CD4-positive, alpha-beta T cell (primary cell): ENCODE data around the gene TAS1R1. TPM values are rescaled to one million over a fixed set of nuclear protein-coding genes. Genes with fewer than 3 reads are reported as not detected.
A peak's percentile ranks its signal among the peaks of the same experiment; 100 is the strongest.

Experiments used
- ATAC-seq: fragments of 200-7000 bp; cut with Tn5 transposase; one replicate; pipeline ENCODE4 v1.10.0; 2022; ENCODE audit warnings: mild to moderate bottlenecking; ENCODE audit not compliant: poor library complexity
- CTCF ChIA-PET: fragments of 350-600 bp; sonication (Branson Sonifier 250); formaldehyde crosslinking; loops from one replicate; lab custom pipeline; 2021; ENCODE audit warnings: antibody characterized with exemption, inconsistent platforms; lab: Charles Lee
- POLR2A ChIA-PET: fragments of 350-600 bp; sonication (Branson Sonifier 250); formaldehyde crosslinking; loops from one replicate; lab custom pipeline; 2021; ENCODE audit warnings: antibody characterized with exemption, inconsistent platforms; lab: Charles Lee
- DNase-seq, 14 experiments: peaks; one replicate each; pipeline ENCODE4 v3.0.0-alpha.2; 2013 to 2020; ENCODE audit warnings: mixed read lengths in 2 of 14
- H3K27ac ChIP-seq, 2 donors: one replicate each; pipeline versions ENCODE4 v1.5.1 to v1.7.0; 2013; ENCODE audit warnings: low read length in 2 of 2, low read depth in 1 of 2, mild to moderate bottlenecking in 1 of 2
- H3K27me3 ChIP-seq, 2 experiments: 1 replicate in 1 of 2; 2 replicates in 1 of 2; pipeline versions ENCODE4 v1.6.1 to v1.7.0; 2013; ENCODE audit warnings: low read length in 2 of 2, control low read depth in 1 of 2, mild to moderate bottlenecking in 1 of 2, moderate library complexity in 1 of 2; ENCODE audit not compliant: insufficient read depth in 2 of 2, control insufficient read depth in 1 of 2
- H3K36me3 ChIP-seq: one replicate; pipeline ENCODE4 v1.6.1; 2013; ENCODE audit warnings: low read length, control low read depth; ENCODE audit not compliant: insufficient read depth
- H3K4me1 ChIP-seq: one replicate; pipeline ENCODE4 v1.6.1; 2013; ENCODE audit warnings: low read length, control low read depth; ENCODE audit not compliant: insufficient read depth
- H3K4me3 ChIP-seq: one replicate; pipeline ENCODE4 v1.5.1; 2013; ENCODE audit warnings: mild to moderate bottlenecking, low read length, moderate library complexity
- H3K9me3 ChIP-seq, 2 experiments: 1 replicate in 1 of 2; 2 replicates in 1 of 2; pipeline versions ENCODE4 v1.6.1 to v1.7.0; 2013; ENCODE audit warnings: low read length in 2 of 2, mild to moderate bottlenecking in 2 of 2, control low read depth in 1 of 2, moderate library complexity in 1 of 2; ENCODE audit not compliant: control insufficient read depth in 1 of 2, insufficient read depth in 1 of 2
- H3K27ac Mint-ChIP-seq: one replicate; pipeline ENCODE4 v1.8.0; 2020; ENCODE audit warnings: mixed read lengths
- H3K27me3 Mint-ChIP-seq: one replicate; pipeline ENCODE4 v1.8.0; 2021; ENCODE audit warnings: mixed read lengths
- H3K36me3 Mint-ChIP-seq: one replicate; pipeline ENCODE4 v1.8.0; 2021; ENCODE audit warnings: low read depth, mixed read lengths
- H3K4me1 Mint-ChIP-seq: one replicate; pipeline ENCODE4 v1.8.0; 2021; ENCODE audit warnings: low read depth, mixed read lengths
- H3K4me3 Mint-ChIP-seq: one replicate; pipeline ENCODE4 v1.8.0; 2020; ENCODE audit warnings: mild to moderate bottlenecking, mixed read lengths
- H3K9me3 Mint-ChIP-seq: one replicate; pipeline ENCODE4 v1.8.0; 2020; ENCODE audit warnings: mixed read lengths
- CTCF ChIP-seq: fragments of 200-600 bp; IDR thresholded peaks from one replicate; pipeline ENCODE4 v1.8.0; 2022; ENCODE audit warnings: antibody characterized with exemption, mild to moderate bottlenecking
- intact Hi-C, 2 experiments: fragments of 100-400 bp; cut with DNase I in 1 of 2; cut with micrococcal nuclease in 1 of 2; formaldehyde crosslinking; loops; one replicate each; pipeline versions ENCODE4 v1.15.1 to v1.9.0; 2023 to 2025; cut with DNase I, micrococcal nuclease
- total RNA-seq, 174 experiments: library from RNA in 2 of 174; stranded (reverse) in 2 of 174; gene quantifications; one replicate each; pipeline ENCODE4 v1.2.3 and lab custom pipeline; 2021 to 2026

TAS1R1 gene
- total RNA-seq, 2 experiments from 2014 or later: not detected

- intact Hi-C loops: no loop called here
- no peaks in the 10 kb centered on the region for H3K27me3 ChIP-seq
Measured at GRCh38 chr1:6614019-6614928, 59.2 kb downstream of the TAS1R1 start.

GRCh38 chr1:6614929-6615785 lies 60.0 kb downstream of the TAS1R1 start:
- Histone ChIP-seq H3K27ac (peak overlapping the region in 1 of 2 donors; percentile 7), H3K4me1 (peaks cover 18% of the 10 kb centered on the region), H3K9me3 (no peaks in the 10 kb centered on the region), H3K36me3 (peaks cover 18% of the 10 kb centered on the region), H3K27me3 (no peaks in the 10 kb centered on the region), H3K4me3 (peak overlapping the region; percentile 44)
- CTCF ChIA-PET: interaction anchor here (0.6 to 2.5 kb wide), 5 partner anchors 9 to 189 kb away, joined by 3 to 11 read pairs (median 3); partner anchors contain the start of genes NOL9 and THAP3
- Mint-ChIP-seq H3K4me3 (peak overlapping the region; percentile 79), H3K4me1 (peaks cover 26% of the 10 kb centered on the region), H3K9me3 (no peaks in the 10 kb centered on the region), H3K36me3 (peaks cover 27% of the 10 kb centered on the region), H3K27me3 (no peaks in the 10 kb centered on the region), H3K27ac (peak overlapping the region; percentile 73)
- no peak for ATAC-seq
- POLR2A ChIA-PET: interaction anchor here (1.2 to 3.9 kb wide), 4 partner anchors 10 to 15 kb away, joined by 3 to 24 read pairs (median 8); partner anchors contain the start of genes KLHL21 and THAP3
- DNase-seq: peak in 3 of 14 experiments; percentile 10 to 37 (median 34)
- intact Hi-C loops: no loop called here
- no peak for TF ChIP-seq CTCF

More at GRCh38 chr1:6614019-6614928, 59.2 kb downstream of the TAS1R1 start:
- DNase-seq: peak in 11 of 14 experiments; percentile 36 to 71 (median 54)
- no peaks in the 10 kb centered on the region for H3K9me3 Mint-ChIP-seq
- no peaks in the 10 kb centered on the region for H3K27me3 Mint-ChIP-seq
- CTCF ChIA-PET: interaction anchor here (0.8 kb wide), 2 partner anchors 11 to 60 kb away, joined by 3 read pairs; partner anchors contain the start of gene NOL9
- Histone ChIP-seq H3K9me3 (no peaks in the 10 kb centered on the region), H3K27ac (peak overlapping the region in 1 of 2 donors; percentile 35), H3K4me1 (peaks cover 18% of the 10 kb centered on the region), H3K36me3 (peaks cover 9% of the 10 kb centered on the region), H3K4me3 (peak overlapping the region; percentile 54)
- POLR2A ChIA-PET: interaction anchor here (1.1 to 1.3 kb wide), 3 partner anchors 11 to 35 kb away, joined by 7 to 20 read pairs (median 7); partner anchors contain the start of genes KLHL21 and ZBTB48
- peak overlapping the region; percentile 98 for H3K4me3 Mint-ChIP-seq
- no peak for ATAC-seq
- peaks cover 22% of the 10 kb centered on the region for H3K36me3 Mint-ChIP-seq
- no peak for TF ChIP-seq CTCF
- H3K27ac Mint-ChIP-seq: no peak overlapping the region
- peaks cover 26% of the 10 kb centered on the region for H3K4me1 Mint-ChIP-seq

DNA sequence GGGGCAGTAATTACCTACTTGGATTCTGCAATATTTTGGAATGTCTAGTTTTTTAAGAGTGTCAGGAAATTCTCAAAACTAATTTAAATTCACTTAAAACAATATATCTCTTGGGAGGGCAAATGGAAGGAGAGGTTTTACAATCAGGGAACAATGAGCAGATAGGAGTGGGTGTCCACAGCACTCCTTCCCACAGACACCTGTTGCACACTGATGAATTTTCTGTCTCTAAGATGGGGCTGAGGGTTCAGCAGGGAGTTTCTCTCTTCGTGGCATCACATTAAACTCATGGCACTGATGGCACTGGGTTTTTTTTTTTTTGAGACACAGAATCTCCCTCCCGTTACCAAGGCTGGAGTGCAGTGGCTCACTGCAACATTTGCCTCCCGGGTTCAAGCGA lies 63.9 kb downstream of the TAS1R1 start:
- intact Hi-C loops: no loop called here
- TF ChIP-seq CTCF: no peak

More for the DNA sequence above, 63.9 kb downstream of the TAS1R1 start:
- H3K4me3 Mint-ChIP-seq: no peak overlapping the region
- no peaks in the 10 kb centered on the region for H3K27me3 Mint-ChIP-seq
- H3K4me1 Mint-ChIP-seq: peaks cover 8% of the 10 kb centered on the region
- no peak overlapping the region for H3K4me3 ChIP-seq
- no peaks in the 10 kb centered on the region for H3K27me3 ChIP-seq
- H3K27ac ChIP-seq: no peak overlapping the region
- H3K9me3 Mint-ChIP-seq: no peaks in the 10 kb centered on the region
- DNase-seq (no peak), ATAC-seq (no peak)
- H3K36me3 Mint-ChIP-seq: peaks cover 33% of the 10 kb centered on the region
- ChIA-PET CTCF (no interaction called here), POLR2A (interaction anchor here (3.9 kb wide), 1 partner anchor 17 kb away, joined by 24 read pairs; the partner anchor contains the start of gene KLHL21)
- H3K27ac Mint-ChIP-seq: no peak overlapping the region
- peaks cover 8% of the 10 kb centered on the region for H3K4me1 ChIP-seq
- no peaks in the 10 kb centered on the region for H3K9me3 ChIP-seq
- peaks cover 32% of the 10 kb centered on the region for H3K36me3 ChIP-seq
